Activated CD8-positive, alpha-beta memory T cell treated with anti-CD3 and anti-CD28 coated beads, Interleukin-2, amount 50 U/mL, for 4 hours (primary cell): ENCODE results near the gene NUP210.

ENCODE experiments used
- DNase-seq: peaks from one replicate; pipeline ENCODE4 v3.0.0-alpha.2; 2020

Gene NUP210

DNA sequence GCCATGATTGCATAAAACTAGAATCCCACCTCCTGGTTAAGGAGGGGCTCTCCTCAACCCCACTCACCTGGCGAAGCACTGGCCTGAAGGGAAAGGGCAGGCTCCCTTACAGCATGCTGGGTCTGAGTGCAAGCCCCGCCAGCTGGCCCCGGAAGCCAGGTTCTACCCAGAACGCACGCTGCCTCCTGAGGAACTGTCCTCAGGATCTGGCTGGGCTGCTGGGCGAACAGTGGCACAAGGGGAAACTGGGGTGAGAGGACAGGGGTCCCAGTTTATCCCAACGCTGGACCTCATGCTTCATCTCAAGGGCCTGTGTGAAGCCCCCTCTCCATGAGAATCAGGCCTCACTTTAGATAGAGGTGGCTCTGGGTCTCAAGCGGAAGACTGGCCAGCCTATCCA is 47.5 kb downstream of the NUP210 start:
- no peak for DNase-seq

- no peak for DNase-seq
Measured at GRCh38 chr3:13372126-13372525, 48.0 kb downstream of the NUP210 start.

GRCh38 chr3:13371100-13372075 is 48.7 kb downstream of the NUP210 start:
- DNase-seq, result no peak

DNA sequence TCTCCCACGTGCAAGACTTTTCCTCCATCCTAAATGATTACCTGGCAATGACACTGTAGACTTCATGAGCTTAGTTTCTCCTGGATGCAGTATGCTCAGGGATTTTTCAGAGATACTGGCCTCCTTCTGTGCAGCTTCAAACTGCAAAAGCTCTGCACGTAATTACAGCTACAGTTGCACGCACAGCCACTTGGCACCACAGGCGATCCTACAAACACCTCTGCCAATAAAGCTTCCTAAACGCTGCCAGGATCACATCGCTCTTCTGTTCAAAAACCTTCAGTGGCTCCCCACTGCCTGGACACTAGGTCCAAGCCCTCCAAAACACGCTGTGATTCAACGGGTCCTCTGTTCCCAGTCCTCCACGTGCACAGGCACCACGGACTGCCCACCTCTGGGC is 49.5 kb downstream of the NUP210 start:
- no peak for DNase-seq

GRCh38 chr3:13370055-13370454 is 50.1 kb downstream of the NUP210 start:
- DNase-seq, result no peak

GRCh38 chr3:13368834-13369233 is 51.3 kb downstream of the NUP210 start:
- DNase-seq, result no peak

- DNase-seq, result no peak
Measured at GRCh38 chr3:13367728-13368127, 52.4 kb downstream of the NUP210 start.

DNA sequence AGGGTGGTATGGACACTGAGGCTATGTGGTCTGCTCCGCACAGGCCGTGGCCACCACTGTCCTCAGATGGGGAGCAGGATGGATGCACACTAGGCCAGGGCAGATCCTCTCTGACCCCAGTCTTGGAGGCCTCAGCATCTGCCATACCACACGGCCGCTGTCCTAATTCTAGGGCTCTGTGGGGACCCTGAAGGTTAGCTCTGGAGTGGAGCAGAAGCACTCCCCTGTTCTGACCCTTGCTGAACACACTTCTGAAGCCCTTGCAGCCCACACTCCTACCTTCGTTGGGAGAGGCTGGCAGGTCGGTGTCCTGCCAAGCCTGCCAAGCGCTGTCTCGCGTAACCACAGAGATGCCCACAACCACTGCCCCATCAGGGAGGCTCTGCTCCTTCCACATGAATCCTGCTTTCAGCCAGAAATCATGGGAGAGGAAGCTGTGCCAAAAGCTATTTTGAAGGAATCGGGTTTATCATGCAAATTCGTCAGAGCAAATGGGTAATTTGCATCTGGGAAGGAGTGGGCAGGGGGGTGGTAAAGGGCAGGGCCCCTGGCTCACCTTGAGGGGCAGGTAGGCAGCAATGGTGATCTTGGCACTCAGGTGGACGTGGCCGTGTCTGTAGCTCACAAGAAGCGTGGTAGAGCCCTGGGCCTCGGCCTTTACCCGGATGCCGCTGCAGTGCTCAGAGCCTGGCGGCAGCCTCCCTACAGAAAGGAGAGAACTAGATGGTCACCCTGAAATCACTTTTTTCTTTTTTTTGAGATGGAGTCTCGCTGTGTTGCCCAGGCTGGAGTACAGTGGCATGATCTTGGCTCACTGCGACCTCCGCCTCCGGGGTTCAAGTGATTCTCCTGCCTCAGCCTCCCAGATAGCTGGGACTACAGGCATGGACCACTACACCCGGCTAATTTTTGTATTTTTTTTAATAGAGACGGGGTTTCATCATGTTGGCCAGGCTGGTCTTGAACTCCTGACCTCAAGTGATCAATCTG is 54.4 kb downstream of the NUP210 start:
- no peak for DNase-seq

DNA sequence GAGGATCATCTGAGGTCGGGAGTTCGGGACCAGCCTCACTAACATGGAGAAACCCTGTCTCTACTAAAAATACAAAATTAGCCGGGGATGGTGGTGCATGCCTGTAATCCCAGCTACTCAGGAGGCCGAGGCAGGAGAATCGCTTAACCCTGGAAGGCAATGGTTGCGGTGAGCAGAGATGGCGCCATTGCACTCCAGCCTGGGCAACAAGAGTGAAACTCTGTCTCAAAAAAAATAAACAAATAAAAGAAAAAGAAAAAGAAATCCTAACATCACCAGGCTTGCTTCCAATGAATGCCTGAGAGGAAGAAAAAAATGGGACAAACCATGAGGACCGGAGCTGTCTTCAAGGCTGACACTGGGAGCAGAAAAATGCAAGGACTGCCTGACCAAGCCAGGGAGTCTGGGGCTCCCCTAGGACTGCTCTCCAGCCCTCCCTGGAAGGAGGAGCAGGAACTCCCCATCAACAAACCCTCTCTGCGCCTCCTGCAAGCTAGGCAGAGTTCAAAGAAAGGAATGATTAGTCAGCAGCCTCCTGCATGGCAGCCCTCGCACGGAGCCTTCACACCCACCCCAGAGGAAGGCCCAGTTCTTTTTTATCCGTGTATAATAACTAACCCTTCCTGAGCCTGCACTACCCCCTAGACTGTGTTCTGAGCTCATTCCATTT is 55.4 kb downstream of the NUP210 start:
- DNase-seq, result no peak

DNA sequence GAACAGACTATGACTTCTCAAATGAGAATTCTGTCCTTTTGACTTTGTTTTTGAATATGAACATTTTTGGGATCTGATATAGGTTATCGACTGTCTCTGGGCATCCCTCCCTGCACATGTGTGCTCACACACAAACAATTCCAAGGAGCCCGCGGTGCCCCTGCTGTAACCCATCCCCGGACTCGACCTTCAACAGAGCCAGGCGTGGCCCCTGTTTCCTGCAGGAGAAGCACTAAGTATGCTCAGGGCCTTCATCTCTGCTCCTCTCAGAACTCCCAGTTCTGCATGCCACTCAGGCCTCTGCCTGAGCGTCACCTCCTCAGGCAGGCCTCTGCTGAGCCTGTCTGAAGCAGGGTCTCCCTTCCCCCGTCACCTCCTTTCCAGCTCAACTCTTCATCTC is 57.6 kb downstream of the NUP210 start:
- no peak for DNase-seq

GRCh38 chr3:13359916-13360315 is 60.2 kb downstream of the NUP210 start:
- DNase-seq, result no peak

GRCh38 chr3:13358643-13359042 is 61.5 kb downstream of the NUP210 start:
- DNase-seq, result no peak

DNA sequence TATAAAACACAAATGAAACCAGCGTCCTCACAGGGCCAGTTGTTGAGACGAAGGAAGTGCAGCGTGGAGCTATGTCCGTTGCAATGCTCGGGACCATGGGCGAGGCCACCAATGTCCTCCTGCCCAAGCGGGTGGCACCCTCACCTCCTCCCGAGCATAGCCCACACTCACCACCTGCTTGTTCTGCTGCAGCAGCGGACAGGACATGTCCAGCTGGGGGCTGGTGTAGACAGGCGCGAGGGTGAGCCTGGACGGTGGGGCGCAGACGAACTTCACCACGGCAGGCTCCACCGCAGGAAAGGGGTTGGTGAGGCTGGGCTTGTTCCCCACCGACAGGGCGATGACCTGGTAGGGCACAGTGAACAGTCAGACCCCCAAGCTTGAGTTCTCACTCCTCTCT is 62.1 kb downstream of the NUP210 start:
- no peak for DNase-seq

DNA sequence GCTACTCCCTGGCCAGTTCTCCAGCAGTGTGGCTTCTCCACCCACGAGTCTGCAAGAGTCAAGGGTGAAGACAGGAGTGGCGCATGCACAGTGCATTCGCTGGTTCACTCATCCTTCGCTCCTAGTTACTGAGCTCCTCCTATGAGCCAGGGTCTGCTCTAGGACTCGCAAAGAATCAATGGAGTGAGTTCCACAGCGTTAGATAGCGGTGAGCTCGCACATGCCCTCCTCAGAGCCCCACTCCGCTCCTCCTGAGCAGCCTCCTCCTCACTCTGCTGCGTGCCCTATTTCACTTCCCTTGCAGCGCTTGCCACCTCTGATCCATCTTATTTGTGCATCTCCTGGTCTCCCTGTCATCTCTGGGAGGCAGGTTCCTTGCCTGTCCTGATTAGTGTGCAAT is 63.0 kb downstream of the NUP210 start:
- DNase-seq, result no peak

GRCh38 chr3:13353936-13354542 is 66.1 kb downstream of the NUP210 start:
- DNase-seq, result no peak

DNA sequence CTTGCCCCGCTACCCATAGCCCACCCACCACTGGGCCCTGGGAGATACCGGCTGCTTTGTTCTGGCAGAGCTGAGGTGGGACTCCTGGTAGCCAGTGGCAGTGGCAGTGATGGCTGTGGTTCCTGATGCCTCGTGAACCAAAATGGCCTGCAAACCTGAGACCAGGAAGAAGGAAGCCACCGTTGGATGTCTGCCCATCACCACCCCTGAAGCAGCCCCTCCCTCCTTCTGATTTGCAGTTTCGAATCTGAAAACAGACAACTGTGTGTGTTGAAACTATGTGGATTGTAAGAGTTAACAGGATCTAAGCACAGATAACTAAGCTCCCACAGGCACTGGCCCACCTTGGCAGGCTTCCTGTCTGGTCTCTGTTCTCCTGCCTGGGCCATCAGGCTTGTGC is 66.6 kb downstream of the NUP210 start:
- no peak for DNase-seq

DNA sequence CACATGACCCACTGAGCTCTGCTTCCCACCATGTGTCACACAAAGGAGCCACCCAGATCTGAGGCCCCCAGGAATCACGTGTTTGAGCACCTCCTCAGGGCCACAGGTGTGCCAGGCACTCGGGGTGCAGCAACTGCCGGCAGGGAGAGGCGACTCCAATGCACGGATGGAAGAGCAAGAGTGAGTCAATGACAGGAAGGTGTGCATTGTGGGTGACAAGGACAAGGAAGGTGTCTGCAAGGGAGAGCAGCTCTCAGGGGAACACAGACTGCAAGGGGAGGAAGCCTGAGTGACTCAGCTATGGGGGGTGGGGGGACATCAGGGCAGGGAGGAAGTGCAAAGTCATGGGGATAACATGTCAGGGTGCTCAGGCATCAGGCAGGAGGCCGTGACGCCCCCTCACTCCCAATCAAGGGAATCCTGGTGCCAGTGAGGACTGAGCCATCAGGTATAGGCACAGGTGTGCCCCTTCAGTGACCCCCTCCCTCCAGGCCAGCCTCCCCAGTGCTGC is 67.4 kb downstream of the NUP210 start:
- peak; percentile 34 for DNase-seq

DNA sequence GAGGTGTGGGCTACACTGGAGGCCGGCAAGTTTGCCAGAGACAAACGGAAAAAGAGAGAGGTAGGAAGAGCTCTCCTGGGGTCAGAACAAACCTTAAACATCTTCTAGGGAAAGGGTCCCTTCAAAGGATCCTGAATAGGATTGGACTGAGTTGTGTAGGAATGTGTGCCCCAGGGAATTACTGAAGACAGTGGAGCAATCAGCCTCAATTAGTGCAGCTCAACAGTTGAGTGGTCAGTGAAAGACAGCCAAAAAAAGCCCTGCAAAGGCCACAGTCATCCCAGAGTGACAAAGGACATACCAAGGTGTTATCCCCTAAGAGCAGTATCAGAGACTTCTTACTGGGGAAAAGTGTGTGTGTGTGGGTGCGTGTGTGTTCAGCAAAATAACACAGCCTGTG is 70.3 kb downstream of the NUP210 start:
- no peak for DNase-seq

- no peak for DNase-seq
Measured at GRCh38 chr3:13348661-13349396, 71.3 kb downstream of the NUP210 start.

- no peak for DNase-seq
Measured at GRCh38 chr3:13348100-13348499, 72.0 kb downstream of the NUP210 start.

DNA sequence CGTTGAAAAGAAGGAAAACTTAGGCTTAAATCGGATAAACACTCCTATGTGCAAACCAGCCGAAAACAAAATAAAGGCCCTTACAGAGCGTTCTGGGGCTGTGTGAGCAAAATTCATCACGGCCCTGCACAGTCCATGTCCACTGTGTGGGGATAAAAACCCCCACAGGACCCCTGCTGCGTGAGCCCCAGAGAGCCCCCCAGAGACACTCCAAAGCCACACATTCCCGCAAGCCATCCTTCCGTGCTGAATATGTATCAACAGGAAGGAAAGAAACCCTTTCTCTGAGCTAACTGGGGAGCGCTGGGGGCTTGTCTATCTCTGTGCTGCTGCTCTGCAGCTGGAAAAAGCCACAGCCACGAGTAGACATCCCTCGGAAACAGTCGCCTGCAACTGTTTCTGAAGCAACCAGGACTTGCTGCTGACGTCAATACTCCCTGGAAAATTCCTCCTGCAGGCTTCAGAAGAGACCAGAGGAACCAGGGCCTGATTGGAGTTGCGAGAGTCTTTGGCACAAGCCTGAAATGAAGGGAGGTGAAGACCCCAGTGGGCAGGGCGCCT is 72.7 kb downstream of the NUP210 start:
- DNase-seq, result no peak
